GM18907 (cell line): ENCODE results near the gene PLA2G2D.

ENCODE experiments used
- ATAC-seq: cut with Tn5 transposase; IDR thresholded peaks from one replicate; pipeline ENCODE4 v1.9.1; 2021; ENCODE audit warnings: mild to moderate bottlenecking, moderate library complexity; ENCODE audit not compliant: unreplicated experiment

PLA2G2D gene

GRCh38 chr1:20071416-20071815 lies 47.9 kb downstream of the PLA2G2D start:
- ATAC-seq: no peak

GRCh38 chr1:20070357-20070756 lies 49.0 kb downstream of the PLA2G2D start:
- no peak for ATAC-seq

DNA sequence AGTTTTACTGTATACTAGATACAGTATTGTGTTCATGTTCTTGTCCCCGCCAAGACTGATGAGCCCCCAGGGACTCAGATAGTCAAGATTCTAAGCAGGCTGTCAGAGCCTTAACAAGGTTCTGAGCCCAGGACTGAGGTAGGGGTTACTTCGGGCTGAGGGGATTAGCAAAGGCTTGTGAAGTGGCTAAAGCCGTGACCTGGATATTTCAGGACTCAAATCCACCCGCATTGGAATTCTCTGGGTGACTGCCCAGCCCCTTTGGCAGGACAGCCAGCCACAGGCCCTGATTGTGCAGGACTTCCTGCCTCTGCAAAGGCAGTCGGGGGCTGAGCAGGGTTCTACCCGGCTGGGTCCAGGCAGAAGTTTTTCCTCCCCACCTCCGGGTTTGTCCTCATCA lies 49.5 kb downstream of the PLA2G2D start, which contains the start of gene PLA2G5:
Gene PLA2G5, plus strand, starts transcription at position 321 of the 400 bp plus-strand sequence. CDS start 14,637 bp downstream, outside the sequence.
- no peak for ATAC-seq

DNA sequence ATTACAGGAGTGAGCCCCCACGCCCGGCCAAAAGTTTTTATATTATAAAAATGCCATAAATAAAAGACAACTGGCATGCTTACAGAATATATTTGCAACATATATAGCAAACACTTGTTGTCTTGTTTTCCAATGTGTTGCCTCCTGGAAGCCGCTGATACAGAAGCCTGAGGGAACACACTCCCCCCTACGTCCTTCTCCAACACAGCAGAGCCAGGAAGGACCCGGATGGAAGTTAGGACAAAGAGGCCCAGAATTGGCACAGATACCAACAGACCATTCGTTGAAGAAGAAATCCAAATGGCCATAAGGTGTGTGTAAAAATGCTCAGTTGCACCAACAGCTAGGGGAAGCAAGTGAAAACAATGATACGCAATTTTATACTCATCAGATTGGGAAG lies 50.6 kb downstream of the PLA2G2D start:
- ATAC-seq: no peak

- ATAC-seq: no peak
Observed at GRCh38 chr1:20063861-20064292, 55.5 kb downstream of the PLA2G2D start.
